HG03103 (cell line): ENCODE measurements around the gene HTR3A.
"Not testable (repeated sequence)": the region's sequence is repeated elsewhere in the genome, so short reads cannot be mapped to it uniquely, and the experiment has no call there.

Source experiments
- ATAC-seq: cut with Tn5 transposase; IDR thresholded peaks from one replicate; pipeline ENCODE4 v1.9.1; 2021; ENCODE audit warnings: low read depth; ENCODE audit not compliant: unreplicated experiment

The HTR3A gene

DNA sequence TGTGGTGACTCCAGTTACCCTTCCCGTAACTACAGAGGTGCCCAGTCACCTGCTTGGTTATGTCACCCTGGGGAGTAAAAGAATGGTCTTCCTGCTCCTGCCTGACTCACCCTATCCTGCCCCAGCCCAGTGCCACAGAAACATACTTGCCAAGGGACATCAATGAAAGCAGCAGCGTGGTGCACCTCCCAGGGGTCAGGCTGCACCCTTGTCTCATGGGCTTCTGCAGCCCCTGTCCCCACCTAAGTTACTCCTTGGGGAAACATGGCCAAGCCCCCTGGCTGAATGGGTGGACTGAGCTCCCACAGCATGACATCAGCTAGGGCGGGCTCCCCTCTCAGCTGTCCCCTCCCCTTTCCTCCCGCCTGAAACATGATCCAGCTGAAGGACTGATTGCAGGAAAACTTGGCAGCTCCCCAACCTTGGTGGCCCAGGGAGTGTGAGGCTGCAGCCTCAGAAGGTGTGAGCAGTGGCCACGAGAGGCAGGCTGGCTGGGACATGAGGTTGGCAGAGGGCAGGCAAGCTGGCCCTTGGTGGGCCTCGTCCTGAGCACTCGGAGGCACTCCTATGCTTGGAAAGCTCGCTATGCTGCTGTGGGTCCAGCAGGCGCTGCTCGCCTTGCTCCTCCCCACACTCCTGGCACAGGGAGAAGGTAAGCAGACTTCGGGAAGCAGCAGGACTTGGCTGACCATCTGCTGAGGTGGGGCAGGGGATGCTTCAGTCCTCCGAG lies at the start of gene HTR3A:
HTR3A (plus strand) TSS at position 368 of the 730 bp plus-strand sequence; CDS start at position 586, 218 bp downstream.
- ATAC-seq: no peak

DNA sequence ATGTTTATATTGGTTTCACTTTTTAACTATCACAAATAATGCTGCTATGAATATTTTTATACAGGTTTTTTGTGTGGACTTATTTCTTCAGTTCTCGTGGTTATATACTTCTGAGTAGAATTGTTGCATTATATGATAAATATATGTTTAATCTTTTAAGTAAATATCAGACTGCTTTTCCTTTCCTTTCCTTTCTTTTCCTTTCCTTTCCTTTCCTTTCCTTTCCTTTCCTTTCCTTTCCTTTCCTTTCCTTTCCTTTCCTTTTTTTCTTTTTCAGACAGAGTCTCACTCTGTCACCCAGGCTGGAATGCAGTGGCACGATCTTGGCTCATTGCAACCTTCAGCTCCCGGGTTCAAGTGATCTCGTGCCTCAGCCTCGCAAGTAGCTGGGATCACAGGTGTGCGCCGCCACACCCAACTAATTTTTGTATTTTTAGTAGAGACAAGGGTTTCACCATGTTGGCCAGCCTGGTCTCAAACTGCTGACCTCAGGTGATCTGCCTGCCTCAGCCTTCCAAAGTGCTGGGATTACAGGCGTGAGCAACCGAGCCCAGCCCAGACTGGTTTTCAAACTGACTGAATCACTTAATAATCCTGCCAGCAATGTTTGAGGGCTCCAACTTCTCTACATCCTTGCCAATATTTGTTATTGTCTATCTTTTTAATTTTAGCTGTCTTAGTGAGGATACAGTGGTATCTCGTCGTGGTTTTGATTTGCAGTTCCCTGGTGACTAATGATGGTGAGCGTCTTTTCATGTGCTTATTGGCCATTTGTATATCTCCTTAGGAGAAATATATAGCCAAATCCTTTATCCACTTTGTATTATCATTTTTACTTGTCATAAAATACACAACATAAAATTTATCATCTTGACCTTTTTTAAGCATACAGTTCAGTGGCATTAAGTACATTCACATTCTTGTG lies 48.4 kb upstream of the HTR3A start:
- ATAC-seq: no peak

DNA sequence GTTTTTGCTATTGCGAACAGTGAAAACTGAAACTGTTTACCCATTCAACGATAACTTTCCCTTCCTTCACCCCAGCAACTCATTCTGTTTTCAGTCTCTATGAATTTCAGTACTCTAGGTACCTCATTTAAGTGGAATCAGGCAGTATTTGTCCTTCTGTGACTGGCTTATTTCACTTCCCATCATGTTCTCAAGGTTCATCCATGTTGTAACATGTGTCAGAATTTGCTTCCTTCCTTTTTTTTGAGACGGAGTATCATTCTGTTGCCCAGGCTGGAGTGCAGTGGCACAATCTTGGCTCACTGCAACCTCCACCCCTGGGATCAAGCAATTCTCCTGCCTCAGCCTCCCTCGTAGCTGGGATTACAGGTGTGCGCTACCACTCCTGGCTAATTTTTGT lies 46.6 kb upstream of the HTR3A start:
- ATAC-seq: no peak

DNA sequence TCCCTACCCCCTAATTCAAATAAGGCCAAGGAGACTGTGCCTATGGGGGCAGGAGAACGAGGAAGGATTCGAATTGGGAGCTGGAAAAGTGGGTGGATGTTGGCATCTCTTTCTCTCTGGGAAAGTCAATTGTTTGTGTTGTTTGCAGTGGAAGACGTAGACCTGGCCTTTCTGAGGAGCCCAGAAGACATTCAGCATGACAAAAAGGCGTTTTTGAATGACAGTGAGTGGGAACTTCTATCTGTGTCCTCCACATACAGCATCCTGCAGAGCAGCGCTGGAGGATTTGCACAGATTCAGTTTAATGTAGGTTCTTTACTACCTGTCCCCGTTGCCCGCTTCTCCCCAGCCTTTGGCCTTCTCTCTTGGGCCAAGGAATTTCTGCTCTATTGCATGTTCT lies 42.1 kb upstream of the HTR3A start:
- no peak for ATAC-seq

DNA sequence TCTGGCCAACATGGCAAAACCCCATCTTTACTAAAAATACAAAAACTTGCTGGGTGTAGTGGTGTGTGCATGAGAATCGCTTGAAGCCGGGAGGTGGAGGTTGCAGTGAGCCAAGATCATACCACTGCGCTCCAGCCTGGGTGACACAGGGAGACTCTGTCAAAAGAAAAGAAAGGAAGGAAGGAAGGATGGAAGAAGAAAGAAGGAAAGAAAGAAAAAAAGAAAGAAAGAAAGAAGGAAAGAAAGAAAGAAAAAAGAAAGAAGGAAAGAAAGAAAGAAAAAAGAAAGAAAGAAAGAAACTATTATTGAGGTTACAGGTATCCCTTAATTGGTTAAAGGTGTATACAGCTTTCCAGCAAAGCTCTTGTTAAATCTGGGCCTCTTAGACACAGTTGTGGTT lies 40.7 kb upstream of the HTR3A start:
- not testable (repeated sequence) for ATAC-seq

DNA sequence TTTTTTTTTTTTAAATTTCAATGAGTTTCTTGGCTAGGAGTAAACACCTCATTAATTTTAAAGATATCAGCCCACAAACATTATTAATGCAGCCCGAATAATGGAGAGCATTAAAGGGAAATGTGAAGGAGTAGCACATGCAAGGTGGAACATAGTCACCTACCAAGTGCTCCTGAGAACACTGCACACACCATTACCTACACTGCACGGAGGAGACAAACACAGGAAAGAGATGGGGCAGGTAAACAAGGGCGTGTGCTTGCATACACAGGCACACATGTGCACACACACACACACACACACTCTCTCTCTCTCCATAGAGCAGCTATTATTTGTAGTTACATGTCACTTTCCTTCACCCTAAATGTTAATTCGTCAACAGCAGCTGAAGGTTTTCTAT lies 40.1 kb upstream of the HTR3A start:
- no peak for ATAC-seq

DNA sequence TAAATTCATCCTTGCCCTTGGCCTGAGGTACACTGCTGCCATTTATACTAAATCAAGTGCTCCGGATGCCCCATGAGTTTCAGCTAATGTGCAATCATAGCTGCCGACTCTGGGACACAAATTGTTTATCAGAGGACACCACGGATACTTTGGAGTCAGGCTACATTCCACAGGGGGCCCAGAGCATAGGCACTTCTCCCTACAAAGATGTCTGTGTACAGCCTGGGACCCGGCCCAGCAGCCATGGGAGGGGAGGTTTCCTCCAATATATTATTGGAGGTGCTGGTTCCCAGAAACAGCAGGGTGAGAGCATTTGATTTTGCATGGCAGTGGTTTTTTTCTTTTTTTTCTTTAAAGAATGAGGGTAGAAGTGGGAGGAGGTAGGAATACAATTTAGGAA lies 39.0 kb upstream of the HTR3A start:
- ATAC-seq: no peak

DNA sequence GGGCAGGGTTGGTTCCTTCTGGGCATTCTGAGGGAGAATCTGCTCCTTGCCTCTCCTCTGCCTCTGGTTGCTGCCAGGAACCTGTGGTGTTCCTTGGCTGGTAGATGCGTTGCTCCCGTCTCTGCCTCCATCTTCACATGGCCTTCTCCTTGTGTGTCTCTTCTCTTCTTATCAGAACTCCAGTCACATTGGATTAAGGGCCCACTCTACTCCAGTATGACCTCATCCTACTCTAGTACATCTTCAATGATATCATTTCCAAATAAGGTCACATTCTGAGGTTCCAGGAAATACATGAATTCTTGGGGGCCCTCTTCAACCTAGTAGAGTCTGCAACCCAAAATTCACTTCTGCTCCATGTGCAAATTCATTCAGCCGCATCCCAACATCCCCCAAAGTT lies 37.0 kb upstream of the HTR3A start:
- no peak for ATAC-seq

DNA sequence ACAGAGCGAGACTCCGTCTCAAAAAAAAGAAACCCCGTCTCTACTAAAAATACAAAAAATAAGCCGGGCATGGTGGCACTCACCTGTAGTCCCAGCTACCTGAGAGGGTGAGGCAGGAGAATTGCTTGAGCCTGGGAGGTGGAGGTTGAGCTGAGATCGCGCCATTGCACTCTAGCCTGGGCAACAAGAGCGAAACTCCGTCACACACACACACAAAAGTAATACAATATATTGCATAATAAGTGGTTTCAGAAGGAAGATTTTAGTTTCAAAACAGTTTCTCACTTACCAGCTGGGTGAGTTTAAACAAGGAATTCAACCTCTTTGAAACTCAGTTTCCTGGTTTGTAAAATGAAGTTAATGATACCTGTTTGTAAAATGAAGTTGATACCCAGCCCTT lies 32.7 kb upstream of the HTR3A start:
- no peak for ATAC-seq

DNA sequence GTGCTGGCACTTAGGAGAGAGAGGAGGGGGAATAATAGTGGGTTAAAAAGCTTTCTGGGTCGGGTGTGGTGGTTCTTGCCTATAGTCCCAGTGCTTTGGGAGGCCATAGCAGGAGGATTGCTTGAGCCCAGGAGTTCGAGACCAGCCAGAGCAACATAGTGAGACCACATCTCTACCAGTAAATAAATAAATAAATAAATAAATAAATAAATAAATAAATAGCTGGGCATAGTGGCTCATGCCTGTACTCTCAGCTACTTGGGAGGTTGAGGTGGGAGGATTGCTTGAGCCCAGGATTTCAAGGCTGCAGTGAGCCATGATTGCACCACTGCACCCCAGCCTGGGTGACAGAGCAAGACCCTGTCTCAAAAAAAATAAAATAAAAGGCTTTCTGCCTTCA lies 28.7 kb upstream of the HTR3A start:
- not testable (repeated sequence) for ATAC-seq

DNA sequence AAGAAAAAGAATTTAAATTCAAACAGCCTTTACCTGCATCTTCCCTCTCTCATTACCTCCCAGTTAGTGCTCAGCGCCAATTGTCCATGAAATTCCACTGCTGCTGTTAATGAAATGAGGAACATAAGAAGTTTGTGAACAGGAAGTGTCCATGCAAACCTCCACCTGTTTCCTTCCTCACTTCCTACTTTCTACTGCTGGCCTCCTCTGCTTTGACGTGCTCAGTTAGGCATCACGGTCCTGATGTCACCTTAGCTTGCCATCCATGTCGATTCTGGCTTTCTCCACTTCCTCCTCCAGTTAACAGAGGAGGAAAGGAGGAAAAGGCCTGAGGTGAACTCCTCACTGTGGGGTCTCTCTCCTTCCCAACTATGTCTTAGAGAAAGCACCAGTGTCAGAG lies 26.9 kb upstream of the HTR3A start:
- no peak for ATAC-seq

DNA sequence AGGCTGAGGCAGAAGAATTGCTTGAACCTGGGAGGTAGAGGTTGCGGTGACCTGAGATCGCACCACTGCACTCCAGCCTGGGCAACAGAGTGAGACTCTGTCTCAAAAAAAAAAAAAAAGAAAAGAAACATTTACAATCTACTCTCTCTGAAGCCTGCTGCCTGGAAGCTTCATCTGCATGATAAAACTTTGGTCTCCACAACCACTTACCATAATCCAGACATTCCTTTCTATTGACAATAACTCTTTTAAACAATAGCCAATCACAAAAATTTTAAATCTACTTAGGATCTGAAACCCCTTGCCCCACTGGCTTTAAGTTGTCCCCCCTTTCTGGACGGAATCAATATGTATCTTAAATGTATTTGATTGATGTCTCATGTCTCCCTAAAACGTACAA lies 25.0 kb upstream of the HTR3A start:
- no peak for ATAC-seq

DNA sequence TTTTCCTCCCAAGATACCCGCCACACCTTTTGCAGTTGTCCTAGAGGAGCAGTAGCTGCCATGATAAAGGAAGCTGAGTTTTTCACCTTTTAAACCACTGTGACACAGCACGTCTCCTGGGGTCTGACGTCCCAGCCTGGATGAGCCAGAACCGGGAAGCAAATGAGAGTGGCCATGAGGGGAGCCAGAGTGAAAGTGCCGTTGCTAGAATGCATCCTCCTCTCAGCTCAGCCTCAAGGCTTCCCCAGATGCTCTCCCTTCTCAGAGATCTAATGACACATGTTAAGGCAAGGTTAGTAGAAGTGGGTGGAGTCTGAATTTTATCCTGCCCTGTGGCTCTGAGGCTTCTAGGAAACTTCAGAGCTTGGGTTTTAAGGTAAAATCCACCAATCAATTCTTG lies 23.4 kb upstream of the HTR3A start:
- ATAC-seq: no peak

DNA sequence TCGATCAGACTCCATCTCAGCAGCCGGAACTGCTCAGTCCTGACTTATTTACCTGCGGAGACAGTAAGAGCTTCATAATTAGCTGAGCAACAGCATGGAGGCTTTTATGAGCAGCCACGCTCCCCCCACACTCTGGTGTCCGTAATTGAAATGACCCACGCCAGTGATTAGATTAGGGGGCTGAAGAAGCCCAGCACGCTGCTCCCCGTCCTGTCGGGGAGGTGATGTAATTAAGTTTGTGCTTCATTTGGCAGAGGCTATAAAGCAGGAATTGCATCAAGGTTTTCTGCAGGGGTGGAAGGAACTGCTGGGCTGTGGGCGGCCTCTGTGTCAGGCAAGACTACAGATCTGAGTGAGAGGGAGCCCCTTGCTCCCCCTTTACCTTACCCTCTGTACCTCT lies 22.8 kb upstream of the HTR3A start:
- no peak for ATAC-seq

DNA sequence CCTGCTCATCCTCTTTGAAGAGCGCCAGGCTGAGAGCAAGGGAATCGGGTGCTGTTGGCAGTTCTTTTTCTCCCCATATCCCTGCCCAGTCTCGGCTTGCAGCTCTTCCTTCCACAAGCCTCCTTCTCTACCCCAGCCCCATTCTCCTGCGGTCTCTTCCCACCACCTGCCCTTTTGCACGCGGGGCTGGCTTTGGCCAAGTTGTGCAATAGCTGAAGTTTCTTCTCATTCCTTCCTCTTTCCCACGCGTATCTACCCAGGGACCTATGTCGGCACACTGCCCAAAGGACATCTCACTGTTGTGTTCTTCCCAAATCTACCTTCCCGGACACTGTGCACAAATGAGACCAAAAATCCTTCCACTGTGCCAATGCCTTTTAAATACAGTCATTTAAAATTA lies 22.3 kb upstream of the HTR3A start:
- ATAC-seq: no peak

DNA sequence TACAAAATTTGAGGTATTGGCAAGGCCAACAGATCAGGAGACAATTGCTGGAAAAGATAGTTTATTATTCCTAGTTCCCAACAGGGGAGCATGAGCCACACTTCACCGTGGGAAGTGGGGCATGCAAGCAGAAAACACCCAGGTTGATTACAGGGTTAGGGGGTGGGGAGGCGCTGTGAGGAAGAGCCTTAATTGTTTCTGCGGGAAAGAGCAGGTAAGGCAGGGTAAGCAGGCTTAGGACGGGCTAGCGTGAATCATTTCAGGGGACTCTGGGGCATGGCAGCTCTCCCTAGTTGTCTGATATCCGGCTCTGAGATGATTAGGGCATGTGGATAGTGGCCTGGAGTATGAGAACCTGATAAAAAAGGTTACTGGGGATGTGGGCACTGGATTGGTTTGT lies 20.7 kb upstream of the HTR3A start:
- ATAC-seq: no peak

DNA sequence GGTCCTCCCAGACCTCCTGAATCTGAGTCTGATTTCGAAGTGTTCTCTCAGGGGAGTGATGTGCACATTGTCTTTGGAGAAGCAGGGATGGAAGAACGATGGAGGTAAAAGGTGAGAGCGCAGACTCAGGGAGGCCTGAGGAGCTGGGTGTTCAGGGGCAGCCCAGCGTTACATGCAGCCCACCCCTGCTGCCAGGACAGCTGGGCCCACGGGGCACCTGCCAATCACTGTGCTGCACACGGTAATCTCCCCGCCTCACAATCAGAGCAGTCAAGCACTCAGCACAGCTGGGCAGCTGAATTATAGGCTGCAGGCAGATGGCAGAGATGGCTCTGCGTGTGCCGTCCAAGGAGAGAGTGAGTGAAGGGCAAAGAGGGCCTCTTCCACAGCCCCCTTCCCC lies 17.9 kb upstream of the HTR3A start:
- ATAC-seq: no peak

DNA sequence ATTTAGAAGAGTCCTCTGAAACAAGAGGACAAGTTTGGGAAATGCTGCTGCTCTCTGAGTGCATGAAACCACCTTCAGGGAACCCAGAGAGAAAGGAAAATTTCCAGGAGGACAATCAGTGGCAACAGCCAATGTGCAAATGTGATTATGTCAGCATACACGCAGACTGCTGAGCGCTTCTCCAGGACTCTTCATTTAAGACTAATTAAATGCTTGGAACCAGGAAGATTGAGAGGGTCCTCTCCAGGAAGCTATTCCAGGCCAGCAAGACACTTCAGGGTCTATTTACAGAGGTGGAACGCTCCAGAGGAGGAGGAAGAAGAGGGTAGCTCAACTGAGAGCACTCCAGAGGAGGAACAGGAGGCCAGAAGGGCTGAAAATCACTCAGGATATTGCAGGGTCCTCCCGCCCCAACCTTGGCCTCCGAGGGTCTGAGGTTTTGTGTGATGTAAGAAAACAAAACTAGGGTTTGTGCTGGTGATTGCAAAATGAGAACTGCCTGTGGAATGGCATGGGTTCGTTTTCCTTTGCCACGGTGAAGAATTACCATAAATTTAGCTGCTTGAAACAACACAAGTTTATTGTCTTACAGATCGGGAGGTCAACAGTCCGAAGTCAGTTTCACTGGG lies 14.1 kb upstream of the HTR3A start:
- ATAC-seq: no peak

DNA sequence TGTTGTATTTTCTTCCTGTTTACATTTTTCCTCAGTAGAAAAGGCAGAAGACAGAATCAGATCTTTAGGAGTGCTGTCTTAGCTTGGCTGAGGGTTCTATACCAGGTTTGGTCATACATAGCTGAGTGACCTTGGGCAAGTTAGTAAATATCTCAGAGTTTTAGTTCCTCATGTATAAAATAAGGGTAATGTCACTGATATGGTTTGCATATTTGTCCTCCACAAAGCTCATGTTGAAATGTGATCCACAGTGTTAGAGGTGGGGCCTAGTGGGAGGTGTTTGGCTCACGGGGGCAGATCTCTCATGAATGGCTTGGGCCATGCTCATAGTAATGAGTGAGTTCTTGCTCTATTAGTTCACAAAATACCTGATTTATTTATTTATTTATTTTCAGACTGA lies 7.5 kb upstream of the HTR3A start:
- ATAC-seq: no peak

DNA sequence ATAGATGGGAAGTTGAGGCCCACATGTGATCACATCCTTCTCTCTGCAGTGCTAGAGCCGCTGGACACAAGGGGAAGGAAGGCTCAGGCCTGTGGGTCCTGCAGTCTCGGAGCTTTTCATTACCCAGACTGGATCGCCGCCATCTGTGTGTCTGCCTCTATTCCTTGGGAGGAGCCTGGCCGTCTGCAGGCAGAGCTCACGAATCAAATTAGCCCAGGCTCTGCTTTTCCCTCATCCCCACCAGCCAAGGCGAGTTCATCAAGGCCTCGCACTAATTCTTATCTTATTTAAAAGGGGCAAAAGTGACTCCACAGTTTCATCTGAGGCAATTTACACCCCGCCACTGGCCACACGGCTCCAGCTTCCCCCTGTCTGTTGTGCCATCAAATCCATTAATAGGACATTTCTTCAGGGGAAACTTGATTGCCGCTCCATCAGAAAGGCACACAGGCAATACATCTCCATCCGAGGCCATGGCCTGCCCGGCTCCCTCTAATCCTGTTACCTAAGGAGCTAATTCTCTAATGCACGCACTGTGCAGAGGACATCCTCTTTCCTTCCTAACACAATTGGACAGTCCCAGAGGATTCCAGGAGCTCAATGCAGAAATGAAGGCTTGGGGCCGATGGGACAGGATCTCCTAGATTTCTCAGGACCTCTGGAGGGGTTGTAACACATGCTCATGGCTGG lies 3.3 kb upstream of the HTR3A start:
- ATAC-seq: no peak

DNA sequence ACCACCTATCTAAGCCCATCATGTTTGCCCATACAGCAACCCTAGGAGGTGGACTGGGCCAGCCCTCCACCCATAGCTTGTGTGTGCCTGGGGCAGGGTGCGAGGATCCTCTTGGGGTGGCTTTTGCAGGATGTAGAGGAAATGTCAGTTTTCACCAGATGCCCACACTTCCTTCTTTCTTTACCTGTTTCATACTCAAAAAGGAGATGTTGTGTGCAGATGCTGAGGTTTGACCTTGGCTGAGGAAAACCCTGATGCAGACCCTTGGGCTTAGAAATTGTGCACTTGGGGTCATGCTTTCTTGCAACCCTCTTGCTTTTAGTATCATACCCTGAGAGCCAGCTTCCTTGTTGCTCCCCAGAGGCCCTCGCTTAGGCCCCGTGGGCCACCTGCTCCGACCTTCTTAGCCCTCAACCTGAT lies 2.2 kb downstream of the HTR3A start:
- ATAC-seq: no peak
